Natural killer cell treated with Interleukin-12 subunit alpha and Interleukin-12 subunit beta and Interleukin-15 and Interleukin-18, amount 100 ng/mL, for 72 hours (primary cell): Measurements from ENCODE around the gene TMEM52. TPM values are rescaled to one million over a fixed set of nuclear protein-coding genes. Genes with fewer than 3 reads are reported as not detected.

ENCODE experiments used
- ATAC-seq, 2 donors: fragments of 150-1000 bp; cut with Tn5 transposase in 1 of 2; sonication (Bioruptor Pico), chemical (Tn5 transposase) in 1 of 2; 2 replicates each; pipeline ENCODE4 v1.10.0; 2021
- DNase-seq: peaks from one replicate; pipeline ENCODE4 v3.0.0; 2022; ENCODE audit warnings: low spot score
- H3K27ac Mint-ChIP-seq, 2 donors: 1 replicate in 1 of 2; 2 replicates in 1 of 2; pipeline ENCODE4 v1.8.0; 2022; ENCODE audit warnings: mixed read lengths in 2 of 2, mild to moderate bottlenecking in 1 of 2, moderate library complexity in 1 of 2
- H3K27me3 Mint-ChIP-seq, 2 donors: 1 replicate in 1 of 2; 2 replicates in 1 of 2; pipeline ENCODE4 v1.8.0; 2022; ENCODE audit warnings: mixed read lengths in 2 of 2
- H3K36me3 Mint-ChIP-seq: one replicate; pipeline ENCODE4 v1.8.0; 2022; ENCODE audit warnings: mixed read lengths
- H3K4me1 Mint-ChIP-seq, 2 donors: 1 replicate in 1 of 2; 2 replicates in 1 of 2; pipeline ENCODE4 v1.8.0; 2022; ENCODE audit warnings: low read depth in 2 of 2, mixed read lengths in 2 of 2, mild to moderate bottlenecking in 1 of 2
- H3K4me3 Mint-ChIP-seq: one replicate; pipeline ENCODE4 v1.8.0; 2022; ENCODE audit warnings: mixed read lengths
- H3K9me3 Mint-ChIP-seq: 2 replicates; pipeline ENCODE4 v1.8.0; 2022; ENCODE audit warnings: mixed read lengths
- total RNA-seq, 2 donors: library from RNA; stranded (reverse); gene quantifications; one replicate each; pipeline ENCODE4 v1.2.3, GENCODE V29; 2022

The TMEM52 gene
- total RNA-seq, 2 donors from 2014 or later = 0.43 TPM; not detected in 1

DNA sequence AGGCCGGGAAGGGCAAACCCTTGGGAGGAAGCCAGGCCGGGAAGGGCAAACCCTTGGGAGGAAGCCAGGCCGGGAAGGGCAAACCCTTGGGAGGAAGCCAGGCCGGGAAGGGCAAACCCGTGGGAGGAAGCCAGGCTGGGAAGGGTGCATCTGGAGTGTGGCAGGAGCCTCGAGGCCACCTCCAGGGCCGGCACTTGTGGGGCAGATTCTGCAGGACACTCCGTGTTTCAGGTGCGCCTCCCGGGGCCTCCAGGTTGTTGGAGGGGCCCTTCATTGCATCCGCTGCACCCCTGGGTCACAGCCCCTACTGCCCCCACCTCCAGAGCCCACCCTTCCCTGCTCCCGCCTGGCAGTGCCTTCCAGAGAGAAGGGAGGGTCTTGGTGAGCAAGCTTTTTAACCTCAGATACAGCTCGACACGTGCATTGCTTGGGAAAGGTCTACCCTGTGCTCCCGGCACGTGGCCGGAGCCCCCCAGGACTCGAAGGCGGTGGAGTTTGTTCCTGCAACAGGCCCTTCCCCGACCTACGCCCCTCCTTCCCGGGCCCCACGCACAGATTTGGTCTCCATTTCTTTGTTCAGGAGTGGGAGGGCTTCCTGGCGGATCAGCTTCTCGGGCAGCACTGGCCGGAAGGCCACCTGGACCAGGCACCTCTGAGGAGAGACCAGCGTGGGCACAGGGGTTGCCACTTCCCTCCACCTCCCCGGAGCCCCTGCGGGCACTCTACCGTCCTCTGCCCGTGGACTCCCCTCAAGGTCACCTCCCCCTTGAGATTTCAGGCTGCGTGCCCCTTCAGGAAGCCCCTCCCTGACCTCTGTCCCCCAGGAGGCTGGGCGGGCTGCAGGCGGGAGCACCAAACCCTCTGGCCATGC is 9.4 kb upstream of the TMEM52 start:
- peaks cover 0 to 3% of the 10 kb centered on the region in 2 donors for H3K4me1 Mint-ChIP-seq
- H3K4me3 Mint-ChIP-seq = no peak overlapping the region
- ATAC-seq = no peak
- H3K27ac Mint-ChIP-seq = no peak overlapping the region
- H3K27me3 Mint-ChIP-seq = no peaks in the 10 kb centered on the region
- no peaks in the 10 kb centered on the region for H3K36me3 Mint-ChIP-seq
- no peaks in the 10 kb centered on the region for H3K9me3 Mint-ChIP-seq
- peak; percentile 28 for DNase-seq

DNA sequence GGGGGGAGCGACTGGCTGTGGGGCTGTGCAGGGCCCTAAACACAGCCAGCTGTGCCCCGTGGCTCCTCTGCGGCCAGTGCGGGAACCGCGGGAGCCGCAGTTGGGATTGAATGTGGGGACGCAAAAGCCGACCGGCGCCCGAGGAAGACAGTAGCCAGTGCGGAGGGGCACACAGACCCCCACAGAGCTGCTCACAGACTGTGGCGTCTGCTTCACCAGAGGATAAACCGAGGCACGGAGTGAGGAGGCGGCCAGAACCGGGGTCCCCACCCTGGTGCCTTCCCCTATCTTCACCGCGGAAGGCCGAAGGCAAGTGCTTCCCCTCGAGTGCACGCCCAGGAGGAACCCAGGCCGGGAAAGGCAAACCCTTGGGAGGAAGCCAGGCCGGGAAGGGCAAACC is 8.7 kb upstream of the TMEM52 start:
- no peak overlapping the region for H3K27ac Mint-ChIP-seq
- DNase-seq (no peak), ATAC-seq (no peak)
- no peaks in the 10 kb centered on the region for H3K27me3 Mint-ChIP-seq
- peaks cover 0 to 3% of the 10 kb centered on the region in 2 donors for H3K4me1 Mint-ChIP-seq
- no peaks in the 10 kb centered on the region for H3K36me3 Mint-ChIP-seq
- no peak overlapping the region for H3K4me3 Mint-ChIP-seq
- H3K9me3 Mint-ChIP-seq = no peaks in the 10 kb centered on the region

DNA sequence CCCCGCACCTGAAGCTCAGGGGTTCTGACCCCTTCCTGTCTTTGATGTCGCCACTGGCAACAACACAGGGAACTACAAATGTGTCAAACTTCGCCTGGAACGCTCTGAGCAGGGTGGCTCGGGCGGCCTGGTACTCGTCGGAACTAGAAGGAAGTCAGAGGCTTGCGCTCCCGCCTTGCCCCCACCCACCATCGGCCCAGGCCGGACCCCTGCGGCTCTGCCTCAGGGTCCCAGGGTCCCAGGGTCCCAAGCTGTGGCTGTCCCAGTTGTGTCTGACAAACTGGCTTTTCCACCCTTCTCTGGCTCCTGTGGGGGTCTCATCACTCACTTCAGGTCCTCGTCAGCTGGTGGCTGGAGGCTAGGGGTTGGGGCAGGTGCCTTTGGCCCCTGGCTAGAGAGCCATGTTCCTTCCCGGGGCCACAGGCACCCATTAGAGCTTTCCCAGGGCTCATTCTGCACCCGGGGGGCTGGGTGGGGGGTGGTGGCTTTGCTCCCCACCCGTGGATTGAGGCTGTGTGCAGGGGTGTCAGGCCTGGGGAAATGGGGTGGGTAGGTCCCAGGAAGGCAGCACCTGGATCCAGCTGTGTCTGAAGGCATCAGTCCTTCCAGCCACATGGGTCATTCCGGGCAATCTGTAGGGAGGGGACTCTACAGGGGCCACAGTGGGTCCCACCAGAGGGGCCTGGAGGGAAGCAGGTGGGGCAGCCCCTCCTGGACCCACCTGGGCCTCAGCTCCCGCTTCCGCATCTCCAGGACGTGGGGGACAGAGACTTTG is 8.0 kb upstream of the TMEM52 start:
- Mint-ChIP-seq H3K27me3 (no peaks in the 10 kb centered on the region), H3K4me1 (peaks cover 0 to 3% of the 10 kb centered on the region in 2 donors)

DNA sequence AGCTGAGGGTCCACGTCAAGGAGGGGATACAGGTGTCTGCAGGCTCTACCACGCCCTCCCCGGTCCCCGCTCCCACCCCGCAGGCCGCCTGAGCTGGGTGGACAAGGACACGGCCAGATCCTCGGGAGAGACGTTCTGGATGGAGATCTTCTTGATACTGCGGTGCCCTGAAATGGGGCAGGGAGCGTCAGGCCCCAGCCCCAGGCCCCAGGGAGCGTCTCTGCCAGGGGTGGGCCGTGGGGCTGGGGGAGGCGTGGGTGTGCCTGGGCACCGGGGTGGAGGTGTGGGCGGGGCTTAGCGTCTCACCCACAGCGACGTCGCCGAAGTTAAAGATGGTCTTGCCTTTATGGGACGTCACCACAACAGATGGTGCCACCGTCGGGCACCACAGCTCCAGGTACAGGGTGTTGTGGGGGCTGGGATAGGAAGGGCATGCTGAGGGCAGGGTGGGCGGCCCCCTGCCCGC is 7.3 kb upstream of the TMEM52 start:
- H3K4me1 Mint-ChIP-seq = peaks cover 0 to 3% of the 10 kb centered on the region in 2 donors
- DNase-seq (no peak), ATAC-seq (no peak)
- H3K27ac Mint-ChIP-seq = no peak overlapping the region
- no peaks in the 10 kb centered on the region for H3K27me3 Mint-ChIP-seq
- H3K9me3 Mint-ChIP-seq = no peaks in the 10 kb centered on the region
- H3K4me3 Mint-ChIP-seq = no peak overlapping the region
- no peaks in the 10 kb centered on the region for H3K36me3 Mint-ChIP-seq

More for the DNA sequence above, 8.0 kb upstream of the TMEM52 start:
- H3K9me3 Mint-ChIP-seq = no peaks in the 10 kb centered on the region
- ATAC-seq (no peak), DNase-seq (no peak)
- no peak overlapping the region for H3K4me3 Mint-ChIP-seq
- no peak overlapping the region for H3K27ac Mint-ChIP-seq
- H3K36me3 Mint-ChIP-seq = no peaks in the 10 kb centered on the region

DNA sequence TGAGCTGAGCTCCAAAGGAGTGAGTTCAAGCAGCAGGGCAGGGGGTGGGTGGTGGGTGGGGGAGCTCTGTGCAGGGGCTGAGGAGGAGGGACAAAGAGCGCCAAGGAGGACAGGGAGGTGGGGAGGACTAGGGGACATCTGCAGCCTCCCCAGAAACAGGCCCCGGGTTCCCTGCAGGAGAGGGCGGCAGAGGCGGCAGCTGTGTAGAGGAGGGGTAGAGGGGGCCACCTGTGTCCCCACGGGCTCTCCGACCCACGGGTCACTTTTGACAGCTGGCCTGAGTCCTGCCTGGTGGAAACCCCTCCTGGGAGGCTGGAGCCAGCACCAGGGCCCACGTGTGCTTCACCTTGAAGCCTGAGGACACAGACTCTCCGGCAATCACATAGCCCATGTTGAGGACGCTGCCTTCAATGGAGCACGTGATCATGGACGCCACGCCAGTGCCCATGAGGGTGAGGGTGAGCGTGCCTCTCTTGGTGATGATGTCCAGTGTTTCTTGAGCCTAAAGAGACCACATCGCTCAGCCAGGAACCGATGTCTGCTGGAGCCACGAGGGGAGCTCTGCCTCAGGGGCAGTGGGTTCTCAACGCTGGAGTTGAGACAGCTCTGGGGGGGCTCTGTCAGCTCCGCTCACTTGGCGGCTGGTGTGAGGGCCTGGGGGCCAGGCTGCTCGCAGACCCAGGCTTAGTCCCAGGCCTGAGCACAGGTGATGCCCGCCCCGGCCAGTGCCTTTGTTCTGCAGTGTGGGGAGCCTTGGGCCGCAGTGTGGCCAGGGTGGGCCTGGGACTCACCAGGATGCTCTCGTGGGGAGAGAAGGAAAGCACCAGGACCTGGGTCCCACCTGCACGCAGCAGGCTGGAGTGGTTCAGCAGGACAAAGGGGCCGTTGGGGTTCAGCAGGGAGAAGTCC is 6.6 kb upstream of the TMEM52 start:
- peaks cover 0 to 3% of the 10 kb centered on the region in 2 donors for H3K4me1 Mint-ChIP-seq
- H3K27me3 Mint-ChIP-seq = no peaks in the 10 kb centered on the region
- no peak for ATAC-seq

DNA sequence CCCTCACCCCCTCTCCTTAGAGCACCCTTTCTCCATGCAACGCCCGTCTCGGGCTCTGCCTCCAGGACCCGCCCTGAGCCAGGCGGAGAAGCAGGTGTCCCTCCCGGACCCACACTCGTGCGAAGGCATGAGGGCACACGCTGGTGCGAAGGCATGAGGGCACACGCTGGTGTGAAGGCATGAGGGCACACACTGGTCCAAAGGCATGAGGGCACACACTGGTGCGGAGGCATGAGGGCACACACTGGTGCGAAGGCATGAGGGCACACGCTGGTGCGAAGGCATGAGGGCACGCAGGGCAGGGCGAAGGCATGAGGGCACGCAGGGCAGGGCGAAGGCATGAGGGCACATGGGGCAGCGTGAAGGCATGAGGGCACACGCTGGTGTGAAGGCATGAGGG is 5.8 kb upstream of the TMEM52 start:
- no peak for ATAC-seq
- H3K4me3 Mint-ChIP-seq = no peak overlapping the region

More for the DNA sequence above, 6.6 kb upstream of the TMEM52 start:
- H3K27ac Mint-ChIP-seq = no peak overlapping the region
- H3K36me3 Mint-ChIP-seq = no peaks in the 10 kb centered on the region
- H3K9me3 Mint-ChIP-seq = no peaks in the 10 kb centered on the region
- H3K4me3 Mint-ChIP-seq = no peak overlapping the region
- DNase-seq = no peak

DNA sequence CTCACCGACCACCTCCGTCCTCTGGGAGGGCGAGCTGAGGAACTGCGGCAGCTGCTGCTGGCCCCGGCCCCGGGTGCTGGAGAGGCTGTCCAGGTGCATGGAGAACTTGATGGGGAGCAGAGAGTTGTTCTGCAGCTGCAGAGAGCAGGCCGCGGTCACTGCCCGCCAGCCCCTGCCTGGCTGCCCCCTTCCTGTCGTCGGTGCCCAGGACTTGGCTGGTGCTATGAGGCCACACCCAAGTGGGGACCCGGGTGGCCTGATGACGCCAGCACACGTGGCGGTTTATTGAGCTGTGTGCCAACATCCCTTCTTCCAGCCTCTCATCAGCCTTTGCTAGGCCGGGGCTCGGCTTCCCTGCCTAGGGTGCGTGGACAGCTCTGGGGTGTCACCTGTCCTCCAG is 5.3 kb upstream of the TMEM52 start:
- H3K4me1 Mint-ChIP-seq = peaks cover 0 to 5% of the 10 kb centered on the region in 2 donors
- H3K27ac Mint-ChIP-seq = no peak overlapping the region
- H3K27me3 Mint-ChIP-seq = no peaks in the 10 kb centered on the region
- DNase-seq = no peak
- ATAC-seq = no peak
- no peaks in the 10 kb centered on the region for H3K36me3 Mint-ChIP-seq
- no peaks in the 10 kb centered on the region for H3K9me3 Mint-ChIP-seq
- H3K4me3 Mint-ChIP-seq = no peak overlapping the region

More for the DNA sequence above, 5.8 kb upstream of the TMEM52 start:
- no peaks in the 10 kb centered on the region for H3K9me3 Mint-ChIP-seq
- no peaks in the 10 kb centered on the region for H3K27me3 Mint-ChIP-seq
- H3K27ac Mint-ChIP-seq = no peak overlapping the region
- H3K4me1 Mint-ChIP-seq = peaks cover 0 to 3% of the 10 kb centered on the region in 2 donors
- H3K36me3 Mint-ChIP-seq = no peaks in the 10 kb centered on the region
- DNase-seq = no peak

DNA sequence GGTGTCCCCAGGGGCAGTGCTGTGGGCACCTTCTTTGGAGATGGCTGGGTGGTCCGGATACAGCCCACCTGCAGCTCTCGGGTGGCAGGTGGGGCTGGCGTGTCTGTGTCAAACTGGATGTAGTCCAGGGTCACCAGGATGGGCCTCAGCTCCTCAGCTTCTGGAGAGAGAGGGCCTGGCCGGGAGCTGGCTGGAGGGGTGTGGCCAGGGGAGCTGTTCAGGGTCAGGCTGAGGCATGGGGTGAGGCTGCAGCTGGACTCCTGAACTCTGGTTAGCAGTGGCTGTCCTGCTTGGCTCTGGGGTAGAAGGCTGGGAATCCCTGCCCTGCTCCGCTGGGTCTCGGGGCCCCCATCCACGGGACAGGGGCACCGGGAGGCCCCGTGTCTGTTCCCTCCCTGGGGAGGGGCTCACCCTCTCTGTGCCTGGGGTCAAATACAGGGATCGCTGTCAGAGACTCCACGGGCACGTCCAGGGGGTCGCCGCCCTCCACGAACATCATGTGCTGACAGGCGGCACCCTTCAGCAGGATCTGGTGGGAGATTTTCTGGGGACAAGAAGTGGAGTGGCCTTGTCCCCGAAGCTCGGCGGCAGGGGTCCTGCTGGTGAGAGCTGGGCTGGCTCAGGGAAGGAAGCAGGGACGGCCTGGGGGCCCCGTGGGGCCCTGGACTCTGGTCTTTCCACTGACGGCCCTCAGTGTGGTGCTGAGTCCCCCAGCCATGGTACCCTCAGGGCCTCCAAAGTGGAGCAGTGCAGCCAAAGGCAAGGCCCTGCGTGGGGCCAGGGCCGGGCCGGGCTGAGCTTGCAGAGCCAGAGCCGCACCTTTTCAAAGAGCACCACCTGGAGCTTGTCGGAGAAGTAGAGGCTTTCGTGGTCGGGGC is 4.1 kb upstream of the TMEM52 start:
- Mint-ChIP-seq H3K4me1 (peaks cover 0 to 6% of the 10 kb centered on the region in 2 donors), H3K4me3 (no peak overlapping the region), H3K27me3 (no peaks in the 10 kb centered on the region), H3K27ac (no peak overlapping the region), H3K9me3 (no peaks in the 10 kb centered on the region), H3K36me3 (no peaks in the 10 kb centered on the region)
- no peak for DNase-seq
- no peak for ATAC-seq

DNA sequence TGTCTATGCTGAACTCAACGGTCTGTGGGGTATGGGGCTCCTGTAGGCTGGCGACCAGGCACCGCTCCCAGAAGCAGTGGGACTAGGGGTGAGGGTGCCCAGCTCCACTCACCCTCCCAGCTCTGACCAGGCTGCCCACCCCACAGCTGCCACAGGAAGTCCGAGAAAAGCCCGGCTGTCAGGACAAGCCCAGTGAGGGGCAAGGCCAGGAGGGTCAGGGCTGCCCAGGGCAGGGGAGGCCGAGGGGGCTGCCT is 3.5 kb upstream of the TMEM52 start:
- Mint-ChIP-seq H3K9me3 (no peaks in the 10 kb centered on the region), H3K4me1 (peaks cover 0 to 6% of the 10 kb centered on the region in 2 donors), H3K36me3 (no peaks in the 10 kb centered on the region), H3K27me3 (no peaks in the 10 kb centered on the region), H3K27ac (no peak overlapping the region), H3K4me3 (no peak overlapping the region)
- ATAC-seq = no peak
- no peak for DNase-seq

DNA sequence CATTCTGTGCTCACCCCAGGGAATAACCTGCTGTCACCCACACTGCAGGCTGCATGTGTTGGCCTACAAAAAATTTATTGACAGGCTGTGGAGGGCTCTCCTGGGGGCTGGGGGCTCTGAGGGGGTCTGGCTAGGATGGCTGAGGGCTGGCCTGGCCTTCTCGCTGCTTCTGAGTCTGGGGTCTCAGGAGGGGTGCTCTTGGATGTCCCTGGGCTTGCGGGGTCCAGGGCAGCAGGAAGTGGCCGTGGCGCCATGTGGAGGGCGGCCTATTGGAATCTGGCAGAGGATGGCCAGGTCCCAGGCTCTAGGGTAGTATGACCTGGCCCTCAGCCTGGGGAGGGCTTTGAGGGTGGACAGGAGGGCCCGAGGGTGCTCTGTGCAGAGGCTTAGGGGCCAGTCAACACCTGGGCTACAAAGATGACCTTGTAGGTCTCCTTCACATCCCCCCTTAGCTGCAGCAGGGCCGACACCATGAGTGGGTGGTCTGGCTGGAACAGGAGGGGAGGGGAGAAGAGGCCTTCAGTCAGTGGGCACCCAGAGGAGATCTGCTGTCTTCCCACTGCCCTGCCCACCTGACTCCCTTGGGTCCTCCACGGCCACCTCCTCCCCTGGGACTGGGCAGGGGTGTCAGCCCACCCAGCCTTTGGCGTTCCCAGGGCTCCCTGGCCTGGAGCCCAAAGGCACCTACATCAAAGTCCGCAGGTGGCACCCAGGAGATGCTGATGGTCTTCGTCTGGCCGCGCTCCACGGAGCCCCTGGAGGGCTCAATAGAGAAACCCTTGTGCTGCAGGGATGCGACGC is 3.0 kb upstream of the TMEM52 start:
- no peak overlapping the region for H3K27ac Mint-ChIP-seq
- H3K4me3 Mint-ChIP-seq = no peak overlapping the region
- no peaks in the 10 kb centered on the region for H3K36me3 Mint-ChIP-seq
- DNase-seq (no peak), ATAC-seq (no peak)
- H3K9me3 Mint-ChIP-seq = no peaks in the 10 kb centered on the region
- peaks cover 0 to 6% of the 10 kb centered on the region in 2 donors for H3K4me1 Mint-ChIP-seq
- H3K27me3 Mint-ChIP-seq = no peaks in the 10 kb centered on the region

DNA sequence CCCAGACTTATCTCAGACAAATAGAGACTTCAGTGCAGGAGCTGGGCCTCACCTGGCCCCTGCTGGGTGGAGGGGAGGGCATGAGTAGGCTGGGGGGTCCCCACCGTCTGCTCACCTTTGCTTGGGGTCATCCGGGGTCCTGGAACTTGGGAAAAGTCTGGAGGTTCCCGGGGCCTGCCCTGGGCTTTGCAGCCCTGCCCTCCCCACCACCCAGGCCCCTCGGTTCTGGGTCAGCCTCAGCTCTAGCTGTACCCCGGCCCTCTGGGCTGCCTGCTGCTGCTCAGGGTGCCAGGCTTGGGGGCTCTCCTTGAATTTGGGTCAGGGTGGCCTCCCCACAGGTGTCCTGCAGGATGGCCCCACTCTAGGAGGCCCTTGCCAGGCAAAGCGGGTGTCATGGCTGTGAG is 2.4 kb upstream of the TMEM52 start:
- no peak for DNase-seq
- ATAC-seq = no peak
- Mint-ChIP-seq H3K4me1 (peaks cover 0 to 6% of the 10 kb centered on the region in 2 donors), H3K27me3 (no peaks in the 10 kb centered on the region), H3K36me3 (no peaks in the 10 kb centered on the region), H3K27ac (no peak overlapping the region), H3K9me3 (no peaks in the 10 kb centered on the region), H3K4me3 (no peak overlapping the region)
